ENCODE data around the gene TRIM50. TPM values are rescaled to one million over a fixed set of nuclear protein-coding genes. Genes with fewer than 3 reads are reported as not detected.

The TRIM50 gene
- total RNA-seq, 1 donor from 2014 or later: not detected

Other genes with a start within 250 kb of the TRIM50 start
- gene SPDYE9, start 242.0 kb downstream of the TRIM50 start, total RNA-seq: not detected
- gene NSUN5, start 19.3 kb downstream of the TRIM50 start, total RNA-seq: 8.5 TPM
- gene FKBP6, start 79 bp upstream of the TRIM50 start, total RNA-seq: not detected
- gene FZD9, start 105.7 kb upstream of the TRIM50 start, total RNA-seq: 0.08 TPM
- gene BAZ1B, start 194.2 kb upstream of the TRIM50 start, total RNA-seq: 21.5 TPM
- 21.9 TPM for gene BCL7B, start 229.6 kb upstream of the TRIM50 start, total RNA-seq